GM18505 (cell line): Measurements from ENCODE around the gene DFFB.

ENCODE experiments used
- ATAC-seq: cut with Tn5 transposase; IDR thresholded peaks from one replicate; pipeline ENCODE4 v1.9.1; 2021; ENCODE audit not compliant: unreplicated experiment
- POLR2A ChIP-seq: IDR thresholded peaks from 4 replicates; pipeline ENCODE4 v1.6.1; 2011; ENCODE audit warnings: borderline replicate concordance; ENCODE audit not compliant: insufficient read depth, insufficient read length; ENCODE audit errors: extremely low read depth

The DFFB gene

GRCh38 chr1:3821447-3821846 is 35.8 kb upstream of the DFFB start:
- TF ChIP-seq POLR2A, result no peak
- no peak for ATAC-seq

DNA sequence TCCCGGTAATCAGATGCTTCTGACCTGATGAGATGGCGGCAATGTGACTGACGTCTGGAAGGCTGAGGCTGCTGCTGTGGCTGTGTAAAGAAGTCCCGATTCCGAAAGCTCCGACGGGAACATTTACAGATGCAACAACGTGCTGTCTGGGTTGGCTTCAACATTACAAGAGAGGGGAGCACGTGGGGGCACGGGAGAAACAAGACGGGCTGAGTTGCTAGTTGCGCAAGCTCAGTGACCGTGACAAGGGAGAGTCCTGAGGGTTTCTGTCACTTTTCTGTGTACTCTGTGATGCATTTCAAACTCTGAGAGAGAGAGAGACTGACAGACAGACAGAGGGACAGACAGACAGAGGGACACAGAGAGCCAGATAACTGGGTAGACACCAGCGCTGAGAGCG is 35.4 kb upstream of the DFFB start:
- no peak for TF ChIP-seq POLR2A
- no peak for ATAC-seq

DNA sequence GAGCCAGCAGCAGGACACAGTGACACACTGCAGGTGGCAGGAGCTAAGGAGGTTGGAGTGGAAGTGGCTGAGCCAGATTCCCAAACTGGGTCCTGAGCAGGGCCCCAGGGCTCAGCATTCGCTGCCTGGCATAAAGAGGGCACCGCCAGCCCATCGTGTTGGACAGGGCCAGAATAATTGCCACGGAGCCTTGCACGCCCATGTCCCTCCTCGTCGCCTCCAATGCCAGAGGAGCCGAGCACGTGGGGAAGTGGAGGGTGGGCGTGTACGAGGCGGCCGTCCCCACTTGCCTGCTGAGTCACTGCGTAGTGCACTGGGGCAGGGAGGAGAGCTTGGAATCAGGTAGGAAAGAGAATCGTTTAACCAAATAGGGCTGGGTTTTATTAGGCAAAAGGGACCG is 34.9 kb upstream of the DFFB start:
- TF ChIP-seq POLR2A, result no peak
- no peak for ATAC-seq

DNA sequence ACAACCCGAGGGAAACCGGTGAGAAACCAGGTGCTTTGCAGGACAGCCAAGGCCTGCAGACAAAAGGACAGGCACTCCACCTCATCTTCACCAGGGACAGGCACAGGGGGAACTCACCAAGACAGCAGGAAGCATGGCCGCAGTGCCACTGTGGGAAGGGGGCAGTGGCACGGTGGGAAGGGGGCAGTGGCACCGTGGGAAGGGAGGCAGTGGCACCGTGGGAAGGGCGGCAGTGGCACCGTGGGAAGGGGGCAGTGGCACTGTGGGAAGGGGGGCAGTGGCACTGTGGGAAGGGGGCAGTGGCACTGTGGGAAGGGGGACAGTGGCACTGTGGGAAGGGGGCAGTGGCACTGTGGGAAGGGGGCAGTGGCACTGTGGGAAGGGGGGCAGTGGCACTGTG is 32.6 kb upstream of the DFFB start:
- no peak for ATAC-seq
- no peak for TF ChIP-seq POLR2A

GRCh38 chr1:3825356-3825755 is 31.9 kb upstream of the DFFB start:
- no peak for ATAC-seq
- TF ChIP-seq POLR2A, result no peak

- TF ChIP-seq POLR2A, result no peak
Measured at GRCh38 chr1:3827813-3828307, 29.4 kb upstream of the DFFB start.

GRCh38 chr1:3828391-3828790 is 28.9 kb upstream of the DFFB start:
- ATAC-seq, result no peak
- no peak for TF ChIP-seq POLR2A

More at GRCh38 chr1:3827813-3828307, 29.4 kb upstream of the DFFB start:
- no peak for ATAC-seq

DNA sequence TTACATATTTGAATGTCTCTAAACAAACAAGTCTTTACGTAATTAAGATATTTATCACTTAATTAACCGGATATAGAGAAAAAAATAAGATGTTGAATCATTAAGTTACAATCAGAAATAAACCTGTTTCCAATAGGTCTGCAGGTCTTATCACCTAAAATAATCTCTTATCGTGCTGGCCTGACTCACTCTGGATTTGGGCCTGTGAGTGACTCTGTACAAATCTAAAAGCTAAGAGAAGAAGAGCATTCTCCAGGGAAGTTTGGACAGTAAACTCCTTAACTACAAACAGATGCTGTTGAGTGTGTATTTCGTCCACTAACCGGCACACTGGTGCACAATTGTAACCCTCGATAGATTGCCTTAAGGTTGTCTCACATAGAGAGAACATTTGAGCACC is 25.6 kb upstream of the DFFB start:
- no peak for ATAC-seq
- no peak for TF ChIP-seq POLR2A

- TF ChIP-seq POLR2A, result no peak
- no peak for ATAC-seq
Measured at GRCh38 chr1:3834701-3835100, 22.6 kb upstream of the DFFB start.

GRCh38 chr1:3836421-3836820 is 20.9 kb upstream of the DFFB start:
- TF ChIP-seq POLR2A, result no peak
- no peak for ATAC-seq

- no peak for TF ChIP-seq POLR2A
- ATAC-seq, result no peak
Measured at GRCh38 chr1:3837200-3837599, 20.1 kb upstream of the DFFB start.

DNA sequence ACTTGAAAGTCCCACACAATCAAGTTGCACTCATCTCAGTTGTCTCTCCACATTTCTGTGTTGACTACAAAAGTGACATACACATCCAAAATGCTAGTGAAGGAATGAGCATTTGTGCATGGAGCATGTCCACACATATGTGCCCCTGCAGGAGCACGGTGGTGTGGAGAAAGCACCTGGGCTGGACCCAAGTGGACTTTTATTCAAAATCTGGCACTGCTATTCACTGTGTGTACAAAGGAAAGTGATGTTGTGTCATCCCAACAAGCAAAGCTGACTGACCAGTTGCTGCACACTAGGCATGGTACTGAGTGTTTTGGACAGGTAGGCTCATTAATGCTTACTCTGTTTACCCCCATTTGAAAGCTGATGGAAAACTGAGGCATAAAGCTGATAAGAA is 19.6 kb upstream of the DFFB start:
- no peak for TF ChIP-seq POLR2A

GRCh38 chr1:3838788-3839187 is 18.5 kb upstream of the DFFB start:
- TF ChIP-seq POLR2A, result no peak
- ATAC-seq, result no peak

More for the DNA sequence above, 19.6 kb upstream of the DFFB start:
- ATAC-seq, result no peak

DNA sequence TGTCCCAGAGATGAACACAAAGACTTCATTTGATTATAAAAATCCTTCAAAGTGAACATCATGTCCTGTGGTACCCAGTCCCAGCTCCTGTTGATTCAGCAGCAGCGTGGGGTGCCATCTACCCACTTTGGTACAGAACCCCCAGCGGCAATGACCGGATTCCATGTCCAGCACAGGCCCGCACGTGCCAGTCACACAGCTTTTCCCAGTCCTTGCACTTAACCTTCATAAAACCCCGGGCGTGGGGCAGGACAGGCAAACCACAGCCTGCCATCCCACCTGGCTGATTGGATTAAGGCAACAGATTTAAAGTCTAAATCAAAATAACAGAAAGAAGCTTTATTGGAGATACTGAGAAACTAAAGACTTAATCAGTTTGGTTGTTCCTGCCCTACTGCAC is 15.8 kb upstream of the DFFB start:
- ATAC-seq, result no peak

DNA sequence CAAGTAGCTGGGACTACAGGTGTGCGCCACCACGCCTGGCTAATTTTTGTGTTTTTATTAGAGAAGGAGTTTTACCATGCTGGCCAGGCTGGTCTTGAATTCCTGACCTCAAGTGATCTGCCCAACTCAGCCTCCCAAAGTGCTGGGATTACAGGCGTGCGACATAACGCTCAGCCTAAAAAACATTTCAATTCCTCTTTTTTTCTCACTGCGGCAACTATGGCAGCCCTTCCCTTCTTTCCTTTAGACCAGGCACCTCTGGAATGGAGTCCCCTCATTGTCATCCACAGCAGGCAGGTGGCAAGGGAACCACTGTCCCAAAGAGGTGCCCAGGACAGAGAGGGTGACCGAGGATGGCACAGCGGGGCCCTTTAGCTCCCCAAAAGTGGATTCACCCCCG is 14.4 kb upstream of the DFFB start:
- ATAC-seq, result no peak
- no peak for TF ChIP-seq POLR2A

More for the DNA sequence above, 15.8 kb upstream of the DFFB start:
- no peak for TF ChIP-seq POLR2A
